Sigmoid colon (tissue), 7 donors: Measurements from ENCODE around the gene NEURL1. TPM values are rescaled to one million over a fixed set of nuclear protein-coding genes. Genes with fewer than 3 reads are reported as not detected.

Source experiments
- DNase-seq: peaks from one replicate; pipeline ENCODE4 v3.0.0-alpha.2; 2019
- H3K27ac ChIP-seq, 4 donors: fragments of 200-600 bp; sonication (generic); one replicate each; pipeline ENCODE4 v1.5.1; 2016 to 2019; ENCODE audit warnings: mild to moderate bottlenecking in 1 of 4
- H3K27me3 ChIP-seq, 3 donors: fragments of 200-600 bp; sonication (generic); one replicate each; pipeline ENCODE4 v1.5.1; 2019; ENCODE audit warnings: mild to moderate bottlenecking in 1 of 3
- H3K36me3 ChIP-seq, 4 donors: fragments of 200-600 bp; sonication (generic); one replicate each; pipeline ENCODE4 v1.5.1; 2016 to 2019
- H3K4me1 ChIP-seq, 4 donors: fragments of 200-600 bp; sonication (generic); one replicate each; pipeline ENCODE4 v1.5.1; 2017 to 2019
- H3K4me3 ChIP-seq, 4 donors: fragments of 200-600 bp; sonication (generic); one replicate each; pipeline ENCODE4 v1.5.1; 2017 to 2019; ENCODE audit warnings: mild to moderate bottlenecking in 2 of 4, moderate library complexity in 1 of 4
- H3K9me3 ChIP-seq, 4 donors: fragments of 200-600 bp in 3 of 4; sonication (generic) in 3 of 4; one replicate each; pipeline versions ENCODE4 v1.5.1 to v1.6.1; 2013 to 2019
- EP300 ChIP-seq, 4 donors: sonication (generic); formaldehyde crosslinking; IDR thresholded peaks; one replicate each; pipeline ENCODE4 v1.6.1; 2017; ENCODE audit warnings: antibody characterized with exemption in 4 of 4
- POLR2A ChIP-seq, 2 donors: fragments of 450-650 bp; IDR thresholded peaks; one replicate each; pipeline ENCODE4 v1.6.1; 2016; ENCODE audit warnings: antibody characterized with exemption in 2 of 2, mild to moderate bottlenecking in 2 of 2, moderate library complexity in 2 of 2
- POLR2AphosphoS5 ChIP-seq, 4 donors: sonication (generic); formaldehyde crosslinking; IDR thresholded peaks; one replicate each; pipeline ENCODE4 v1.6.1; 2017; ENCODE audit warnings: antibody characterized with exemption in 4 of 4
- WGBS, 2 donors: extraction: QIAGEN DNeasy Blood & Tissue Kit; methylation state at CpG; one replicate each; pipeline ENCODE4 v1.1.7; 2013; 5-methylcytosine and 5-hydroxymethylcytosine counted together
- intact Hi-C: fragments of 100-400 bp; cut with DNase I; formaldehyde crosslinking; loops from one replicate; pipeline ENCODE4 v1.15.1; 2023
- polyA plus RNA-seq, 3 donors: library from polyadenylated mRNA; stranded (reverse); fragments of 200-250 nt; gene quantifications; one replicate each; pipeline ENCODE4 v1.2.3, GENCODE V29; 2013
- total RNA-seq, 4 donors: library from RNA; depleted of rRNA; stranded (reverse); fragments of >200 nt; gene quantifications; one replicate each; pipeline ENCODE4 v1.1.0, GENCODE V29; 2016
- TF ChIP-seq, protein P1 (sequence below), 4 experiments: fragments of 450-650 bp in 3 of 4; fragments of 200-600 bp in 1 of 4; IDR thresholded peaks; one replicate each; pipeline ENCODE4 v1.5.1; 2016 to 2019; ENCODE audit warnings: antibody characterized with exemption in 4 of 4, mild to moderate bottlenecking in 3 of 4, moderate library complexity in 2 of 4
- donor health status: healthy with polysubstance abuse.
- donor health status: Bipolar disorder and iron deficiency.
- donor health status: healthy.

The NEURL1 gene
- total and polyA plus RNA-seq, 7 donors = 0.41 to 54.1 (median 15.3) TPM; not detected in 1

DNA sequence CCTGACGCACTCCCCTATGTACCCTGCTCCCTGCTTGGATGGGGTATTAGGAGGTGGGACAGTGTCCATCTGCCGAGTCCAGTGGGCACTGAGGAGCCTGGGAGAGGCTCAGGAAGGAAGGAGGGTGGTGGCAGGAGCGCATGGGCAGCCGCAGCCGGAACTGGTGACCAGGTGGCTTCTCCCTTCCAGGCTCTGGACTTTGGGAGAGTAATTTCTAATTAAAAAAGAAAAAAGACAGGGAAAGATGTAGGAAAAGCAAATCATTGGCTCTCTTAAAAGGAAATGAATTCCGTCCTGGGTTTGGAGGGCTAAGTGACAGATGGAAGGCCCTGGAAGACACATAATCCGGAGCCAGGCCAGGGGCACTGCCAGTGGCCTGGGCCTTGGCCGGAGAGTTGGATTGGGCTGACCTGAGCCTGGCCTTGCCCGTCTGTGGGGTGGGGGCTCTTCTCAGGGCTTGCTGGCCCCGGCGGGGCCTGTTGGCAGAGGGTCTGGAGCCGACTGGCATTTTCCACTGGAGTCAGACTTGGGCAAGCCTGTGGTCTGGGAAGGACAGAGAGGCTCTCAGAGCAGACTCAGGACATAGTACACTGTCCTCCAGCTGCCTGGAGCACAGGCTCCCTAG is 63.0 kb downstream of the NEURL1 start:
- no peaks in the 10 kb centered on the region for H3K9me3 ChIP-seq
- intact Hi-C loops = loop anchor here (5.0 kb wide), 1 partner anchor 64 kb away; the partner anchor contains the start of gene NEURL1
- no peak for DNase-seq
- no peaks in the 10 kb centered on the region for H3K36me3 ChIP-seq
- no peak overlapping the region for H3K4me3 ChIP-seq
- peaks cover 0 to 4% (median 2%) of the 10 kb centered on the region in 3 donors for H3K27me3 ChIP-seq
- no peak overlapping the region for H3K27ac ChIP-seq
- H3K4me1 ChIP-seq = peaks cover 0 to 19% (median 14%) of the 10 kb centered on the region in 4 donors
- WGBS, 2 donors = 88% methylated on average over 12 of the region's 12 CpGs
- TF ChIP-seq POLR2AphosphoS5 (IDR thresholded peaks at IDR 0.05) (no peak), EP300 (IDR thresholded peaks at IDR 0.05) (no peak), POLR2A (IDR thresholded peaks at IDR 0.05) (no peak)
- TF ChIP-seq, protein P1, sequence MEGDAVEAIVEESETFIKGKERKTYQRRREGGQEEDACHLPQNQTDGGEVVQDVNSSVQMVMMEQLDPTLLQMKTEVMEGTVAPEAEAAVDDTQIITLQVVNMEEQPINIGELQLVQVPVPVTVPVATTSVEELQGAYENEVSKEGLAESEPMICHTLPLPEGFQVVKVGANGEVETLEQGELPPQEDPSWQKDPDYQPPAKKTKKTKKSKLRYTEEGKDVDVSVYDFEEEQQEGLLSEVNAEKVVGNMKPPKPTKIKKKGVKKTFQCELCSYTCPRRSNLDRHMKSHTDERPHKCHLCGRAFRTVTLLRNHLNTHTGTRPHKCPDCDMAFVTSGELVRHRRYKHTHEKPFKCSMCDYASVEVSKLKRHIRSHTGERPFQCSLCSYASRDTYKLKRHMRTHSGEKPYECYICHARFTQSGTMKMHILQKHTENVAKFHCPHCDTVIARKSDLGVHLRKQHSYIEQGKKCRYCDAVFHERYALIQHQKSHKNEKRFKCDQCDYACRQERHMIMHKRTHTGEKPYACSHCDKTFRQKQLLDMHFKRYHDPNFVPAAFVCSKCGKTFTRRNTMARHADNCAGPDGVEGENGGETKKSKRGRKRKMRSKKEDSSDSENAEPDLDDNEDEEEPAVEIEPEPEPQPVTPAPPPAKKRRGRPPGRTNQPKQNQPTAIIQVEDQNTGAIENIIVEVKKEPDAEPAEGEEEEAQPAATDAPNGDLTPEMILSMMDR (IDR thresholded peaks at IDR 0.05) = no peak

DNA sequence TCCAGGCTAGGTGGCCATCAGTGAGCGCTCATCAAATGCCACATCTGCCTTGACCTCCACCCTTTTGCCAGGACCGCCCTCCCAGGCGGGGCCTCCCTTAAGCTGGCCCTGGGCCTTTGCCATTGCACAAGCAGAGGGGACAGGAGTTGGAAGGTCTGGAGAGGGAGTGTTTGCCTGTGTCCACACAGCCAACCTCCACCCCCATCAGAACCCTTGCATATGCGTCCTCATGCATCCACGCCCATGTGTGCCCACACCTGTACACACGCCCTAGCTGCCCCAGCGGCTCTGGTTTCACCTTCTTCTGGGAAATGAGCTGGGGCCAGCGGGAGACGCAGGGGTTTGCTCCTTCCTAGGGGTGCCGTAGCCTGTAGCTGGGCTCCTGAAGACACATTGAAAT is 64.0 kb downstream of the NEURL1 start:
- Histone ChIP-seq H3K36me3 (no peaks in the 10 kb centered on the region), H3K27me3 (peaks cover 0 to 4% (median 2%) of the 10 kb centered on the region in 3 donors), H3K4me1 (peaks cover 0 to 19% (median 14%) of the 10 kb centered on the region in 4 donors), H3K9me3 (no peaks in the 10 kb centered on the region), H3K27ac (no peak overlapping the region), H3K4me3 (no peak overlapping the region)
- TF ChIP-seq, protein P1 (IDR thresholded peaks at IDR 0.05) = no peak
- TF ChIP-seq POLR2AphosphoS5 (IDR thresholded peaks at IDR 0.05) (no peak), POLR2A (IDR thresholded peaks at IDR 0.05) (no peak), EP300 (IDR thresholded peaks at IDR 0.05) (no peak)
- DNase-seq = no peak
- 52 to 84% methylated on average over 10 of the region's 10 CpGs for WGBS, 2 donors
- intact Hi-C loops = loop anchor here (5.0 kb wide), 1 partner anchor 65 kb away; the partner anchor contains the start of gene NEURL1

DNA sequence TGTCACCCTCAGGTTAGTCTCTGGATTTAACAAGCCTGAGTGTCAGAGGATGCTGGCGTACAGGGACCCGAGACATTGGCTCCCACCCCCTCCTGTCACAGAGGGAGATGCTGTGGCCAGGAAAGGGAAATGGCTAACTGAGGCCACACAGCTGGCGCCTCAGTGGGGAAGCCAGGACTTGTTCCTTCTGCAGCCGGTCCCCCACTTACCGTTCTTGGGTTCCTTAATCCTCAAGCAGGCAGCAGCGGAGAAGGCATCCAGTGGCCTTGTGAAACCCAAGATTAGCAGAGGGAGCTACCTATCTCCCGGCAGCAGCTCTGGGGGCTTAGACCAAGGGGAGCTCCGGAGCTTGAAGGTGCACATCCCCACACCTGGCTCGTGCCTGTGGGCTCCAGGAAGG is 65.4 kb downstream of the NEURL1 start:
- no peak for TF ChIP-seq POLR2A (IDR thresholded peaks at IDR 0.05)
- TF ChIP-seq POLR2AphosphoS5 (IDR thresholded peaks at IDR 0.05) = no peak
- TF ChIP-seq, protein P1 (IDR thresholded peaks at IDR 0.05) = no peak
- TF ChIP-seq EP300 (IDR thresholded peaks at IDR 0.05) = no peak
- H3K27me3 ChIP-seq = peaks cover 0 to 4% (median 2%) of the 10 kb centered on the region in 3 donors
- DNase-seq = no peak
- no peak overlapping the region for H3K27ac ChIP-seq
- no peaks in the 10 kb centered on the region for H3K9me3 ChIP-seq
- H3K36me3 ChIP-seq = no peaks in the 10 kb centered on the region
- H3K4me1 ChIP-seq = peaks cover 0 to 21% (median 19%) of the 10 kb centered on the region in 4 donors
- H3K4me3 ChIP-seq = no peak overlapping the region
- intact Hi-C loops = loop anchor here (5.0 kb wide), 1 partner anchor 67 kb away; the partner anchor contains the start of gene NEURL1
- WGBS, 2 donors = 55 to 85% methylated on average over 9 of the region's 9 CpGs

DNA sequence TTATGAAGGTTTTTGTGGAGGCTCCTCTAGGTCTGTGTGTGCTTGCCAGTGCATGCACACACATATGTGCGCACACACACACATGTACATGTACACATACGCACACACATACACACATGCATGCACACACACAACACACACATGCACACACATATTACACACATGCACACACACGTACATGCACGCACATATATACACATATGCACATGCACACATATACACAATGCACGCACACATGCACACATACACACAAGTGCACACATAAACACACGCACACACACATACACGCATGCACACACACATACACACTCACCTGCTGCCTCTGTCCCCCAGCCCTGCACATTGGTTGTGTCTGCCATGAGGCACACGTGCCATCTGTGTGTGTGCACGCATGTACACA is 66.3 kb downstream of the NEURL1 start:
- H3K36me3 ChIP-seq = no peaks in the 10 kb centered on the region
- WGBS, 2 donors = 82 to 86% methylated on average over 9 of the region's 9 CpGs
- H3K4me3 ChIP-seq = no peak overlapping the region
- no peak for DNase-seq
- peaks cover 0 to 23% (median 20%) of the 10 kb centered on the region in 4 donors for H3K4me1 ChIP-seq
- H3K9me3 ChIP-seq = no peaks in the 10 kb centered on the region
- TF ChIP-seq, protein P1 (IDR thresholded peaks at IDR 0.05) = no peak
- TF ChIP-seq EP300 (IDR thresholded peaks at IDR 0.05) (no peak), POLR2AphosphoS5 (IDR thresholded peaks at IDR 0.05) (no peak), POLR2A (IDR thresholded peaks at IDR 0.05) (no peak)
- H3K27ac ChIP-seq = no peak overlapping the region
- peaks cover 0 to 4% (median 2%) of the 10 kb centered on the region in 3 donors for H3K27me3 ChIP-seq
- intact Hi-C loops = loop anchor here (5.0 kb wide), 1 partner anchor 67 kb away; the partner anchor contains the start of gene NEURL1
